HEK293T (cell line): ENCODE measurements around the gene ATP6V0E2.

Experiments used
- CTCF ChIA-PET: fragments of 350-600 bp; formaldehyde crosslinking; extraction: SDS; loops from one replicate; lab custom pipeline; 2021; ENCODE audit warnings: antibody characterized with exemption, inconsistent platforms; lab: Yijun Ruan, JAX
- POLR2A ChIA-PET: fragments of 350-600 bp; formaldehyde crosslinking; extraction: SDS; loops from one replicate; lab custom pipeline; 2020; ENCODE audit warnings: antibody characterized with exemption, inconsistent platforms; lab: Yijun Ruan, JAX
- DNase-seq: peaks from one replicate; pipeline ENCODE4 v3.0.0; 2012; ENCODE audit warnings: mixed read lengths; ENCODE audit errors: extremely low spot score
- ARNT ChIP-seq: fragments of 450-650 bp; IDR thresholded peaks from 2 replicates; pipeline ENCODE4 v1.6.1; 2017; ENCODE audit warnings: mild to moderate bottlenecking
- BHLHE40 ChIP-seq: fragments of 450-650 bp; IDR thresholded peaks from 2 replicates; pipeline ENCODE4 v1.6.1; 2016; ENCODE audit warnings: mild to moderate bottlenecking, moderate library complexity, borderline replicate concordance
- CTBP1 ChIP-seq: fragments of 450-650 bp; IDR thresholded peaks from 2 replicates; pipeline ENCODE4 v1.6.1; 2016; ENCODE audit warnings: borderline replicate concordance
- ELF4 ChIP-seq: fragments of 450-650 bp; IDR thresholded peaks from 2 replicates; pipeline ENCODE4 v1.6.1; 2017; ENCODE audit warnings: antibody characterized with exemption
- FOXA1 ChIP-seq: fragments of 450-650 bp; IDR thresholded peaks from 2 replicates; pipeline ENCODE4 v1.6.1; 2016; ENCODE audit warnings: mild to moderate bottlenecking
- FOXK2 ChIP-seq: fragments of 450-650 bp; IDR thresholded peaks from 2 replicates; pipeline ENCODE4 v1.6.1; 2016; ENCODE audit warnings: mild to moderate bottlenecking
- FOXM1 ChIP-seq: fragments of 450-650 bp; IDR thresholded peaks from 2 replicates; pipeline ENCODE4 v1.6.1; 2017; ENCODE audit warnings: mild to moderate bottlenecking, borderline replicate concordance
- HDGF ChIP-seq: fragments of 450-650 bp; IDR thresholded peaks from 2 replicates; pipeline ENCODE4 v1.6.1; 2017; ENCODE audit warnings: antibody characterized with exemption, borderline replicate concordance
- L3MBTL2 ChIP-seq: fragments of 450-650 bp; conservative IDR thresholded peaks from 2 replicates; pipeline ENCODE4 v1.6.1; 2016; ENCODE audit warnings: mild to moderate bottlenecking
- LEF1 ChIP-seq: fragments of 450-650 bp; IDR thresholded peaks from 2 replicates; pipeline ENCODE4 v1.6.1; 2017; ENCODE audit warnings: mild to moderate bottlenecking, borderline replicate concordance
- NFRKB ChIP-seq: fragments of 450-650 bp; IDR thresholded peaks from 2 replicates; pipeline ENCODE4 v1.6.1; 2016; ENCODE audit warnings: mild to moderate bottlenecking, moderate library complexity
- PKNOX1 ChIP-seq: fragments of 450-650 bp; IDR thresholded peaks from 2 replicates; pipeline ENCODE4 v1.6.1; 2016
- SP1 ChIP-seq: fragments of 450-650 bp; IDR thresholded peaks from 2 replicates; pipeline ENCODE4 v1.6.1; 2017
- SUZ12 ChIP-seq: fragments of 450-650 bp; IDR thresholded peaks from 2 replicates; pipeline ENCODE4 v1.6.1; 2016; ENCODE audit warnings: mild to moderate bottlenecking
- TARDBP ChIP-seq: fragments of 450-650 bp; IDR thresholded peaks from 2 replicates; pipeline ENCODE4 v1.6.1; 2016
- ZNF384 ChIP-seq: fragments of 450-650 bp; IDR thresholded peaks from 2 replicates; pipeline ENCODE4 v1.6.1; 2016

ATP6V0E2 gene

GRCh38 chr7:149837564-149838223 lies 36.1 kb upstream of the ATP6V0E2 start:
- ChIA-PET CTCF (interaction anchor here (0.7 to 3.0 kb wide), 2 partner anchors 12 to 30 kb away, joined by 3 to 10 read pairs; no protein-coding TSS in a partner anchor), POLR2A (interaction anchor here (0.6 to 3.1 kb wide), 18 partner anchors 9 to 212 kb away, joined by 3 to 39 read pairs (median 6); no protein-coding TSS in a partner anchor)
- TF ChIP-seq FOXK2 (no peak), PKNOX1 (0 out of 2 replicates have a peak, but pooled peaks have one; percentile 16), HDGF (no peak), L3MBTL2 (peak; percentile 69)
- no peak for DNase-seq

GRCh38 chr7:149838224-149838991 lies 35.4 kb upstream of the ATP6V0E2 start, which contains the start of gene ZNF862:
Gene ZNF862 (plus strand): TSS chr7:149838375. CDS start chr7:149838612, 237 bp downstream.
- POLR2A ChIA-PET: interaction anchor here (0.6 to 3.1 kb wide), 20 partner anchors 8 to 213 kb away, joined by 3 to 39 read pairs (median 4); no protein-coding TSS in a partner anchor
- DNase-seq: peak; percentile 100
- TF ChIP-seq HDGF (0 out of 2 replicates have a peak, but pooled peaks have one; percentile 58), PKNOX1 (no peak), L3MBTL2 (no peak), SP1 (no peak), ELF4 (no peak), FOXM1 (no peak)
- CTCF ChIA-PET: interaction anchor here (0.7 to 3.0 kb wide), 2 partner anchors 11 to 31 kb away, joined by 3 to 10 read pairs; no protein-coding TSS in a partner anchor

- no peak for TF ChIP-seq FOXA1
- no peak for TF ChIP-seq LEF1
- TF ChIP-seq SP1: no peak
- no peak for TF ChIP-seq NFRKB
- TF ChIP-seq ARNT: no peak
- no peak for TF ChIP-seq ELF4
- no peak for DNase-seq
- CTCF ChIA-PET: interaction anchor here (1.3 to 3.0 kb wide), 3 partner anchors 10 to 32 kb away, joined by 4 to 10 read pairs (median 6); no protein-coding TSS in a partner anchor
- POLR2A ChIA-PET: interaction anchor here (0.7 to 3.1 kb wide), 10 partner anchors 8 to 214 kb away, joined by 3 to 39 read pairs (median 7); no protein-coding TSS in a partner anchor
Observed at GRCh38 chr7:149838992-149839408, 34.8 kb upstream of the ATP6V0E2 start.

GRCh38 chr7:149839933-149840332 lies 33.8 kb upstream of the ATP6V0E2 start:
- TF ChIP-seq ARNT (no peak), HDGF (no peak), ELF4 (no peak), FOXA1 (no peak), FOXK2 (no peak), NFRKB (no peak), L3MBTL2 (no peak), SP1 (no peak)
- ChIA-PET CTCF (interaction anchor here (1.3 to 3.0 kb wide), 3 partner anchors 9 to 33 kb away, joined by 4 to 10 read pairs (median 6); no protein-coding TSS in a partner anchor), POLR2A (interaction anchor here (2.7 to 3.1 kb wide), 3 partner anchors 9 to 28 kb away, joined by 17 to 39 read pairs (median 30); no protein-coding TSS in a partner anchor)
- DNase-seq: no peak

GRCh38 chr7:149843566-149843965 lies 30.2 kb upstream of the ATP6V0E2 start:
- no peak for DNase-seq
- ChIA-PET CTCF (no interaction called here), POLR2A (interaction anchor here (0.6 kb wide), 1 partner anchor 11 kb away, joined by 3 read pairs; no protein-coding TSS in a partner anchor)
- TF ChIP-seq BHLHE40: no peak
- no peak for TF ChIP-seq SP1
- TF ChIP-seq FOXK2: no peak
- no peak for TF ChIP-seq ZNF384
- no peak for TF ChIP-seq FOXM1
- no peak for TF ChIP-seq ARNT
- TF ChIP-seq PKNOX1: no peak
- TF ChIP-seq SUZ12: no peak
- TF ChIP-seq ELF4: no peak
- TF ChIP-seq TARDBP: no peak
- TF ChIP-seq HDGF: no peak
- TF ChIP-seq CTBP1: no peak
- TF ChIP-seq LEF1: no peak
- TF ChIP-seq NFRKB: no peak
- TF ChIP-seq FOXA1: no peak
- TF ChIP-seq L3MBTL2: no peak

GRCh38 chr7:149844445-149844844 lies 29.3 kb upstream of the ATP6V0E2 start:
- ChIA-PET POLR2A (interaction anchor here (0.6 kb wide), 1 partner anchor 10 kb away, joined by 3 read pairs; no protein-coding TSS in a partner anchor), CTCF (no interaction called here)
- TF ChIP-seq SP1 (no peak), HDGF (no peak), SUZ12 (no peak), NFRKB (no peak), L3MBTL2 (no peak), FOXA1 (no peak), TARDBP (no peak), CTBP1 (no peak), LEF1 (no peak), ELF4 (no peak), ZNF384 (no peak), BHLHE40 (no peak)
- no peak for DNase-seq
